ENCODE results near the gene NDUFB3. TPM values are rescaled to one million over a fixed set of nuclear protein-coding genes. Genes with fewer than 3 reads are reported as not detected.

NDUFB3 gene
- total RNA-seq, 1 donor from 2014 or later, result 34.2 TPM

DNA sequence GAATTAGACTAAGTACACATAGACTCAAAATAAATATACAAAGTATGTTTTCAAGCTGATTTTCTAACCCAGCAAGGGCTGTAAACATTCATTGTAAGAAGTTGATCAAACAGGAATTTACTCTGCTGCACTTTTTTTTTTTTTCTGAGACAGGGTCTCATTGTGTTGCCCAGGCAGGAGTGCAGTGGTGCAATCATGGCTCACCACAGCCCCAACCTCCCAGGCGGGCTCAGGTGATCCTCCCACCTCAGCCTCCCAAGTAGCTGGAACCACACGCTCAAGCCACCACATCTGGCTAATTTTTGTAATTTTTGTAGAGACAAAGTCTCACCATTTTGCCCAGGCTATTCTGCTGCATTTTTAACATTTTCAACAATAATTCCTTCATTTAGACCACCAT lies 35.8 kb downstream of the NDUFB3 start:
- TF ChIP-seq, protein P1, sequence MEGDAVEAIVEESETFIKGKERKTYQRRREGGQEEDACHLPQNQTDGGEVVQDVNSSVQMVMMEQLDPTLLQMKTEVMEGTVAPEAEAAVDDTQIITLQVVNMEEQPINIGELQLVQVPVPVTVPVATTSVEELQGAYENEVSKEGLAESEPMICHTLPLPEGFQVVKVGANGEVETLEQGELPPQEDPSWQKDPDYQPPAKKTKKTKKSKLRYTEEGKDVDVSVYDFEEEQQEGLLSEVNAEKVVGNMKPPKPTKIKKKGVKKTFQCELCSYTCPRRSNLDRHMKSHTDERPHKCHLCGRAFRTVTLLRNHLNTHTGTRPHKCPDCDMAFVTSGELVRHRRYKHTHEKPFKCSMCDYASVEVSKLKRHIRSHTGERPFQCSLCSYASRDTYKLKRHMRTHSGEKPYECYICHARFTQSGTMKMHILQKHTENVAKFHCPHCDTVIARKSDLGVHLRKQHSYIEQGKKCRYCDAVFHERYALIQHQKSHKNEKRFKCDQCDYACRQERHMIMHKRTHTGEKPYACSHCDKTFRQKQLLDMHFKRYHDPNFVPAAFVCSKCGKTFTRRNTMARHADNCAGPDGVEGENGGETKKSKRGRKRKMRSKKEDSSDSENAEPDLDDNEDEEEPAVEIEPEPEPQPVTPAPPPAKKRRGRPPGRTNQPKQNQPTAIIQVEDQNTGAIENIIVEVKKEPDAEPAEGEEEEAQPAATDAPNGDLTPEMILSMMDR (IDR thresholded peaks at IDR 0.05), result no peak
- Histone ChIP-seq H3K9me3 (no peaks in the 10 kb centered on the region), H3K36me3 (no peaks in the 10 kb centered on the region), H3K4me3 (no peak overlapping the region), H3K4me1 (no peaks in the 10 kb centered on the region), H3K27me3 (no peaks in the 10 kb centered on the region), H3K27ac (no peak overlapping the region)
- DNase-seq (ENCODE audit: low spot score in 2 of 2), result no peak
- intact Hi-C loops (cut with DNase I), result no loop called here

DNA sequence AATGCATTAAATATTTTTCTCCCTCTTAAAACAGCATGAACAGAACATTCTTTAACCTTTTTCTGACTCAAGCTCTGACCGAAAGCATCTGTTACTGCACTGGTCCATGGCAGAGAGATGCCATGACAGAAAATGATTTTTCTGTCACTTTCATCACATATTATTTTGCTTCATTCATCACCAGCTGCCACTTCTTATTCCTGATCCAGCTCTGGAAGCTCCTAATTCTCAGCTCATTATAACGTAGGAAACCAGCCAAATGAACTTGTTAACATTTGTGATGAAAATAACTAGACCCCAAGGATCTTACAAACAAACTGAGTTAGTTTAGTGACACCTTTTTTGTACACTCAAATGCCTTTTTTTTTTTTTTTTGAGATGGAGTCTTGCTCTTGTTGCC lies 36.5 kb downstream of the NDUFB3 start:
- no peaks in the 10 kb centered on the region for H3K4me1 ChIP-seq
- no peaks in the 10 kb centered on the region for H3K27me3 ChIP-seq
- intact Hi-C loops (cut with DNase I), result no loop called here
- H3K9me3 ChIP-seq, result no peaks in the 10 kb centered on the region
- TF ChIP-seq, protein P1 (IDR thresholded peaks at IDR 0.05), result no peak
- H3K27ac ChIP-seq, result no peak overlapping the region
- H3K4me3 ChIP-seq, result no peak overlapping the region
- DNase-seq (ENCODE audit: low spot score in 2 of 2), result no peak
- H3K36me3 ChIP-seq, result no peaks in the 10 kb centered on the region

DNA sequence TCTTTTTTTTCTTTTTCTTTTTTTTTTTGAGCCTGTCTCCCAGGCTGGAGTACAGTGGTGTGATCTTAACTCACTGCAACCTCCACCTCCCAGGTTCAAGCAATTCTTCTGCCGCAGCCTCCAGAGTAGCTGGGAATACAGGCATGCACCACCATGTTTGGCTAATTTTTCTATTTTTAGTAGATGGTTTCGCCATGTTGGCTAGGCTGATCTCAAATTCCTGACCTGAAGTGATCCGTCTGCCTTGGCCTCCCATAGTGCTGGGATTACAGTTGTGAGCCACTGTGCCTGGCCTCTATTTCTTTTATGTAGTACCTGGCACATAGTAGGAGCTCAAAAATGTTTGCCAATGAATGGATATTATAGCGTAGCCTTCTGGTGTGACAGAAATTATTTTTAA lies 37.4 kb downstream of the NDUFB3 start:
- no peak overlapping the region for H3K27ac ChIP-seq
- H3K27me3 ChIP-seq, result no peaks in the 10 kb centered on the region
- intact Hi-C loops (cut with DNase I), result no loop called here
- no peaks in the 10 kb centered on the region for H3K4me1 ChIP-seq
- no peaks in the 10 kb centered on the region for H3K36me3 ChIP-seq
- H3K4me3 ChIP-seq, result no peak overlapping the region
- DNase-seq (ENCODE audit: low spot score in 2 of 2), result no peak
- no peaks in the 10 kb centered on the region for H3K9me3 ChIP-seq
- TF ChIP-seq, protein P1 (IDR thresholded peaks at IDR 0.05), result no peak

DNA sequence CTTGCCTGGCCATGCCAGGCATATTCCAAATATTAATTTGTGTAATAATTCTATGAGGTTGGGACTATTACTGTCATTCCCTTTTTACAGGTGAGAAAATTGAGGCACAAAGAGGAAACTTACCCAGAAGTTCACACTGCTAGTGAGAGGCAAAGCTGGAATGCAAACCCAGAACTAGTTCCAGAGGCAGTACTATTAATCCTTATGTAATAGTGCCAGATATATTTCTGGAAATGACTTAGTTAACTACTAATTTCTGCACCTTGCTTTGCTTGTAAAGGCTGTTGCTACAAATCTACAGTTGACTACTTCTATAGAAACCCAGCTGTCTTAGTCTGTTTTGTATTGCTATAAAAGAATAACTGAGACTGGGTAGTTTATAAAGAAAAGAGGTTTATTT lies 38.8 kb downstream of the NDUFB3 start:
- H3K4me1 ChIP-seq, result no peaks in the 10 kb centered on the region
- no peak overlapping the region for H3K4me3 ChIP-seq
- TF ChIP-seq, protein P1 (IDR thresholded peaks at IDR 0.05), result no peak
- no peak for DNase-seq (ENCODE audit: low spot score in 2 of 2)
- intact Hi-C loops (cut with DNase I), result loop anchor here (10.0 kb wide), 1 partner anchor 1154 kb away; the partner anchor contains the start of gene NOP58
- no peaks in the 10 kb centered on the region for H3K36me3 ChIP-seq
- no peak overlapping the region for H3K27ac ChIP-seq
- no peaks in the 10 kb centered on the region for H3K27me3 ChIP-seq
- H3K9me3 ChIP-seq, result no peaks in the 10 kb centered on the region

DNA sequence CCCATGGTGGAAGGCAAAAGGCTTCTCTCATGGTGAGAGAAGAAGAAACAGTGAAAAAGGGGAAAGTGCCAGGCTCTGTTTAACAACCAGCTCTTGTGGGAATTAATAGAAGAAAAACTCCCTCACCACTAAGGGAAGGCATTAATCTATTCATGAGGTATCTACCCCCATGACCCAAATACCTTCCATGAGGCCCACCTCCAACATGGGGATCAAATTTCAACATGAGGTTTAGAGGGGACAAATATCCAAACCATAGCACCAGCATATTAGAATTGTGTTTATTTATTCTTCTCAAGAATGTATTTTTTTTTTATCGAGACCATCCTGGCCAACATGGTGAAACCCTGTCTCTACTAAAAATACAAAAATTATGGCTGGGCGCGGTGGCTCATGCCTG lies 39.3 kb downstream of the NDUFB3 start:
- DNase-seq (ENCODE audit: low spot score in 2 of 2), result no peak
- Histone ChIP-seq H3K27me3 (no peaks in the 10 kb centered on the region), H3K4me3 (no peak overlapping the region), H3K4me1 (no peaks in the 10 kb centered on the region), H3K27ac (no peak overlapping the region), H3K36me3 (no peaks in the 10 kb centered on the region), H3K9me3 (no peaks in the 10 kb centered on the region)
- intact Hi-C loops (cut with DNase I), result loop anchor here (10.0 kb wide), 1 partner anchor 1154 kb away; the partner anchor contains the start of gene NOP58
- TF ChIP-seq, protein P1 (IDR thresholded peaks at IDR 0.05), result no peak

DNA sequence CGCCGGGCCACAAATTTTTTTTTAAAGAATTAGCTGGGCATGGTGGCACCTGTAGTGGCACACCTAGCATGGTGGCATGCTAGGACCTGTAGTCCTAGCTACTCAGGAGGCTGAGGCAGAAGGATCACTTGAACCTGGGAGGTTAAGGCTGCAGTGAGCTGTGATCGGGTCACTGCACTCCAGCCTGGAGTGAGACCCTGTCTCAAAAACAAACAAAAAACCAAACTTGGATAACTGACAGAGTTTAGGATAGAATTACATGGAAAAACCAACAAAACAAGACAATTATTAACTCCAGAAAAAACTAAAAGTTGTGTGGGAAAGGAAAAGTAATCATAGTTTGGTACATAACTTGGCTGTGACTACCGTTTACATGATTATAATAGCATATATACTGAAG lies 42.5 kb downstream of the NDUFB3 start:
- Histone ChIP-seq H3K4me1 (peaks cover 3% of the 10 kb centered on the region in 2 donors), H3K27me3 (no peaks in the 10 kb centered on the region), H3K36me3 (no peaks in the 10 kb centered on the region), H3K4me3 (no peak overlapping the region), H3K9me3 (no peaks in the 10 kb centered on the region), H3K27ac (no peak overlapping the region)
- TF ChIP-seq, protein P1 (IDR thresholded peaks at IDR 0.05), result no peak
- DNase-seq (ENCODE audit: low spot score in 2 of 2), result no peak
- intact Hi-C loops (cut with DNase I), result loop anchor here (10.0 kb wide), 1 partner anchor 1150 kb away; the partner anchor contains the start of gene NOP58

All from ascending aorta (tissue), 2 donors.